Activated CD4-positive, alpha-beta T cell treated with anti-CD3 and anti-CD28 coated beads, Interleukin-2, amount 10 ng/mL, durations not matched to agents 7 days and 5 days (primary cell): ENCODE results near the gene PER1. TPM values are rescaled to one million over a fixed set of nuclear protein-coding genes. Genes with fewer than 3 reads are reported as not detected.

ENCODE experiments used
- microRNA-seq: library from miRNA; unstranded; fragments of <30 nt; microRNA quantifications from one replicate; pipeline ENCODE4 v1.2.0, GENCODE V29; 2021; ENCODE audit warnings: borderline microRNAs expressed, borderline replicate concordance
- total RNA-seq, 2 experiments: library from RNA; stranded (reverse); gene quantifications; one replicate each; pipeline ENCODE4 v1.2.3, GENCODE V29; 2021

PER1 gene
- total RNA-seq, 2 experiments from 2014 or later = 26.9 to 28.7 TPM

Small RNA genes within 50 kb of the gene (microRNA-seq; reads per million reads assigned to microRNA genes)
- gene MIR4521 (92.5 reads per million, percentile 70 among the genes with 10 or more reads in this experiment), gene MIR6883 (not detected)

Other genes with a start within 250 kb of the PER1 start
- gene RNF227, start 236.1 kb downstream of the PER1 start, total RNA-seq = 1 to 10 TPM; 4.4 to 4.5 TPM
- gene KCNAB3, start 222.5 kb downstream of the PER1 start, total RNA-seq = 10 to 100 TPM; 11.8 to 12.4 TPM
- gene TRAPPC1, start 220.5 kb downstream of the PER1 start, total RNA-seq = 100 to 1,000 TPM; 235 to 251 TPM
- gene CNTROB, start 220.2 kb downstream of the PER1 start, total RNA-seq = 10 to 100 TPM; 74.3 to 77.4 TPM
- not detected for gene GUCY2D, start 149.8 kb downstream of the PER1 start, total RNA-seq
- gene ALOX15B, start 113.3 kb downstream of the PER1 start, total RNA-seq = not detected
- under 1 TPM; 0.27 to 0.31 TPM for gene ALOX12B, start 64.7 kb downstream of the PER1 start, total RNA-seq
- not detected for gene ALOXE3, start 33.9 kb downstream of the PER1 start, total RNA-seq
- under 1 TPM; 0.15 to 0.20 TPM for gene HES7, start 28.3 kb downstream of the PER1 start, total RNA-seq
- 10 to 100 TPM; 71.1 to 79.1 TPM for gene VAMP2, start 10.5 kb upstream of the PER1 start, total RNA-seq
- gene TMEM107, start 24.0 kb upstream of the PER1 start, total RNA-seq = 10 to 100 TPM; 34.8 to 37.2 TPM
- 10 to 100 TPM; 12.2 to 12.9 TPM for gene BORCS6, start 37.8 kb upstream of the PER1 start, total RNA-seq
- 100 to 1,000 TPM; 188 to 224 TPM for gene AURKB, start 58.2 kb upstream of the PER1 start, total RNA-seq
- 100 to 1,000 TPM; 125 to 126 TPM for gene CTC1, start 95.7 kb upstream of the PER1 start, total RNA-seq
- 10 to 100 TPM; 54.0 to 60.4 TPM for gene PFAS, start 96.9 kb upstream of the PER1 start, total RNA-seq
- gene RANGRF, start 136.3 kb upstream of the PER1 start, total RNA-seq = 10 to 100 TPM; 41.2 to 48.9 TPM
- 10 to 100 TPM; 11.7 to 12.4 TPM for gene SLC25A35, start 143.0 kb upstream of the PER1 start, total RNA-seq
- gene ARHGEF15, start 157.8 kb upstream of the PER1 start, total RNA-seq = not detected
- not detected for gene ODF4, start 187.4 kb upstream of the PER1 start, total RNA-seq
- gene RPL26, start 230.8 kb upstream of the PER1 start, total RNA-seq = 1,000 to 10,000 TPM; 2,050 to 2,305 TPM
- gene RNF222, start 245.4 kb upstream of the PER1 start, total RNA-seq = under 1 TPM; 0.10 to 0.12 TPM